ENCODE data around the gene FAM89B.

GRCh38 chr11:65620666-65621065, 48.3 kb downstream of the FAM89B start:
- TF ChIP-seq, protein P1, sequence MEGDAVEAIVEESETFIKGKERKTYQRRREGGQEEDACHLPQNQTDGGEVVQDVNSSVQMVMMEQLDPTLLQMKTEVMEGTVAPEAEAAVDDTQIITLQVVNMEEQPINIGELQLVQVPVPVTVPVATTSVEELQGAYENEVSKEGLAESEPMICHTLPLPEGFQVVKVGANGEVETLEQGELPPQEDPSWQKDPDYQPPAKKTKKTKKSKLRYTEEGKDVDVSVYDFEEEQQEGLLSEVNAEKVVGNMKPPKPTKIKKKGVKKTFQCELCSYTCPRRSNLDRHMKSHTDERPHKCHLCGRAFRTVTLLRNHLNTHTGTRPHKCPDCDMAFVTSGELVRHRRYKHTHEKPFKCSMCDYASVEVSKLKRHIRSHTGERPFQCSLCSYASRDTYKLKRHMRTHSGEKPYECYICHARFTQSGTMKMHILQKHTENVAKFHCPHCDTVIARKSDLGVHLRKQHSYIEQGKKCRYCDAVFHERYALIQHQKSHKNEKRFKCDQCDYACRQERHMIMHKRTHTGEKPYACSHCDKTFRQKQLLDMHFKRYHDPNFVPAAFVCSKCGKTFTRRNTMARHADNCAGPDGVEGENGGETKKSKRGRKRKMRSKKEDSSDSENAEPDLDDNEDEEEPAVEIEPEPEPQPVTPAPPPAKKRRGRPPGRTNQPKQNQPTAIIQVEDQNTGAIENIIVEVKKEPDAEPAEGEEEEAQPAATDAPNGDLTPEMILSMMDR (IDR thresholded peaks at IDR 0.05) = no peak
- TF ChIP-seq POLR2A (IDR thresholded peaks at IDR 0.05) = no peak
- TF ChIP-seq POLR2AphosphoS5 (IDR thresholded peaks at IDR 0.05) = no peak
- TF ChIP-seq EP300 (IDR thresholded peaks at IDR 0.05) = no peak
